ENCODE data around the gene MLLT3.

MLLT3 gene

GRCh38 chr9:20650750-20651299 is 28.5 kb upstream of the MLLT3 start:
- DNase-seq (ENCODE audit: low spot score) (no peak), ATAC-seq (ENCODE audit: low read depth) (no peak)
- no peaks in the 10 kb centered on the region for H3K27me3 ChIP-seq (ENCODE audit: insufficient read depth, poor library complexity, severe bottlenecking)
- H3K9me3 ChIP-seq (ENCODE audit: severe bottlenecking) = no peaks in the 10 kb centered on the region
- TF ChIP-seq, protein P1, sequence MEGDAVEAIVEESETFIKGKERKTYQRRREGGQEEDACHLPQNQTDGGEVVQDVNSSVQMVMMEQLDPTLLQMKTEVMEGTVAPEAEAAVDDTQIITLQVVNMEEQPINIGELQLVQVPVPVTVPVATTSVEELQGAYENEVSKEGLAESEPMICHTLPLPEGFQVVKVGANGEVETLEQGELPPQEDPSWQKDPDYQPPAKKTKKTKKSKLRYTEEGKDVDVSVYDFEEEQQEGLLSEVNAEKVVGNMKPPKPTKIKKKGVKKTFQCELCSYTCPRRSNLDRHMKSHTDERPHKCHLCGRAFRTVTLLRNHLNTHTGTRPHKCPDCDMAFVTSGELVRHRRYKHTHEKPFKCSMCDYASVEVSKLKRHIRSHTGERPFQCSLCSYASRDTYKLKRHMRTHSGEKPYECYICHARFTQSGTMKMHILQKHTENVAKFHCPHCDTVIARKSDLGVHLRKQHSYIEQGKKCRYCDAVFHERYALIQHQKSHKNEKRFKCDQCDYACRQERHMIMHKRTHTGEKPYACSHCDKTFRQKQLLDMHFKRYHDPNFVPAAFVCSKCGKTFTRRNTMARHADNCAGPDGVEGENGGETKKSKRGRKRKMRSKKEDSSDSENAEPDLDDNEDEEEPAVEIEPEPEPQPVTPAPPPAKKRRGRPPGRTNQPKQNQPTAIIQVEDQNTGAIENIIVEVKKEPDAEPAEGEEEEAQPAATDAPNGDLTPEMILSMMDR (IDR thresholded peaks at IDR 0.05; ENCODE audit: poor library complexity, severe bottlenecking) = no peak
- H3K36me3 ChIP-seq (ENCODE audit: low read depth) = no peaks in the 10 kb centered on the region
- H3K4me3 ChIP-seq (ENCODE audit: severe bottlenecking) = no peak overlapping the region
- H3K4me1 ChIP-seq (ENCODE audit: insufficient read depth, poor library complexity, severe bottlenecking) = no peaks in the 10 kb centered on the region
- H3K27ac ChIP-seq (ENCODE audit: poor library complexity, severe bottlenecking) = no peak overlapping the region

GRCh38 chr9:20650313-20650712 is 28.0 kb upstream of the MLLT3 start:
- no peaks in the 10 kb centered on the region for H3K4me1 ChIP-seq (ENCODE audit: insufficient read depth, poor library complexity, severe bottlenecking)
- no peak overlapping the region for H3K4me3 ChIP-seq (ENCODE audit: severe bottlenecking)
- no peaks in the 10 kb centered on the region for H3K9me3 ChIP-seq (ENCODE audit: severe bottlenecking)
- ATAC-seq (ENCODE audit: low read depth) (no peak), DNase-seq (ENCODE audit: low spot score) (no peak)
- H3K36me3 ChIP-seq (ENCODE audit: low read depth) = no peaks in the 10 kb centered on the region
- TF ChIP-seq, protein P1 (IDR thresholded peaks at IDR 0.05; ENCODE audit: poor library complexity, severe bottlenecking) = no peak
- no peaks in the 10 kb centered on the region for H3K27me3 ChIP-seq (ENCODE audit: insufficient read depth, poor library complexity, severe bottlenecking)
- no peak overlapping the region for H3K27ac ChIP-seq (ENCODE audit: poor library complexity, severe bottlenecking)

DNA sequence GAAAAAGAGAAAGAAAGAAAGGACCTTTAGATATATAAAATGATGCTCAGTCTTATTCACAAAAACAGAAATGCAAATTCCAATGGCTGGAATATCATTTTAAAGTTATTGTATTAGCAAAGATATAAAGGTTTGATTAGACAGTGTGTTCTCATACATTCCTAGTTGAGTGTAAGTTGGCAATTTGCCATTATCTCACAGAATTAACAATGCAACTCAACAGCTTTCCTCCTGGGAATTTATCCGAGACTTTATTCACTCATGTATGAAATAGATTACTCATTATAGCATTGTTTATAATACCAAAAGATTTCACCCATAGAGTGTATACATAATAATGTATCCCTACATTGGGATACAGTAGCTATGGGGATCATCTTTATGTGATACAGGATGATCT is 27.1 kb upstream of the MLLT3 start:
- ATAC-seq (ENCODE audit: low read depth) = no peak
- no peak for DNase-seq (ENCODE audit: low spot score)
- no peak overlapping the region for H3K4me3 ChIP-seq (ENCODE audit: severe bottlenecking)
- no peaks in the 10 kb centered on the region for H3K9me3 ChIP-seq (ENCODE audit: severe bottlenecking)
- no peaks in the 10 kb centered on the region for H3K36me3 ChIP-seq (ENCODE audit: low read depth)
- TF ChIP-seq, protein P1 (IDR thresholded peaks at IDR 0.05; ENCODE audit: poor library complexity, severe bottlenecking) = no peak
- H3K27ac ChIP-seq (ENCODE audit: poor library complexity, severe bottlenecking) = no peak overlapping the region
- no peaks in the 10 kb centered on the region for H3K27me3 ChIP-seq (ENCODE audit: insufficient read depth, poor library complexity, severe bottlenecking)
- no peaks in the 10 kb centered on the region for H3K4me1 ChIP-seq (ENCODE audit: insufficient read depth, poor library complexity, severe bottlenecking)

- TF ChIP-seq, protein P1 (IDR thresholded peaks at IDR 0.05; ENCODE audit: poor library complexity, severe bottlenecking) = no peak
- H3K4me3 ChIP-seq (ENCODE audit: severe bottlenecking) = no peak overlapping the region
- H3K9me3 ChIP-seq (ENCODE audit: severe bottlenecking) = no peaks in the 10 kb centered on the region
- no peaks in the 10 kb centered on the region for H3K27me3 ChIP-seq (ENCODE audit: insufficient read depth, poor library complexity, severe bottlenecking)
- H3K4me1 ChIP-seq (ENCODE audit: insufficient read depth, poor library complexity, severe bottlenecking) = no peaks in the 10 kb centered on the region
- DNase-seq (ENCODE audit: low spot score) (no peak), ATAC-seq (ENCODE audit: low read depth) (no peak)
- no peaks in the 10 kb centered on the region for H3K36me3 ChIP-seq (ENCODE audit: low read depth)
- no peak overlapping the region for H3K27ac ChIP-seq (ENCODE audit: poor library complexity, severe bottlenecking)
Observed at GRCh38 chr9:20646656-20647055, 24.4 kb upstream of the MLLT3 start.

DNA sequence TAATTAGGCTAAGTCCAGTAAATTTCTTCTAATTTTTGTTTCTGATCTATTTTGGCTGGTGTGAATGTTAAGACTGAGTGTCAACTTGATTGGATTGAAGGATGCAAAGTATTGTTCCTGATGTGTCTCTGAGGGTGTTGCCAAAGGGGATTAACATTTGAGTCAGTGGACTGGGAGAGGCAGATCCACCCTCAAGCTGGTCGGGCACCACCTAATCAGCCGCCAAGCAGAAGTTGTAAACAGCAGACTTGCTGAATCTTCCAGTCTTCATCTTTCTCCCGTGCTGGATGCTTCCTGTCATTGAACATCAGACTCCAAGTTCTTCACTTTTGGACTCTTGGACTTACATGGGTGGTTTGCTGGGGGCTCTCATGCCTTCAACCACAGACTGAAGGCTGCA is 21.4 kb upstream of the MLLT3 start:
- no peak for DNase-seq (ENCODE audit: low spot score)
- TF ChIP-seq, protein P1 (IDR thresholded peaks at IDR 0.05; ENCODE audit: poor library complexity, severe bottlenecking) = no peak
- no peaks in the 10 kb centered on the region for H3K36me3 ChIP-seq (ENCODE audit: low read depth)
- no peak overlapping the region for H3K4me3 ChIP-seq (ENCODE audit: severe bottlenecking)
- no peaks in the 10 kb centered on the region for H3K9me3 ChIP-seq (ENCODE audit: severe bottlenecking)
- no peaks in the 10 kb centered on the region for H3K27me3 ChIP-seq (ENCODE audit: insufficient read depth, poor library complexity, severe bottlenecking)
- no peaks in the 10 kb centered on the region for H3K4me1 ChIP-seq (ENCODE audit: insufficient read depth, poor library complexity, severe bottlenecking)
- H3K27ac ChIP-seq (ENCODE audit: poor library complexity, severe bottlenecking) = no peak overlapping the region
- ATAC-seq (ENCODE audit: low read depth) = no peak

All from RWPE2 (cell line).